ENCODE data around the gene SFXN2. TPM values are rescaled to one million over a fixed set of nuclear protein-coding genes. Genes with fewer than 3 reads are reported as not detected.
"Not testable (repeated sequence)": the region's sequence is repeated elsewhere in the genome, so short reads cannot be mapped to it uniquely, and the experiment has no call there.

SFXN2 gene
- total RNA-seq, 2 experiments from 2014 or later: 6.4 to 7.6 TPM

GRCh38 chr10:102691285-102692066, 23.0 kb upstream of the SFXN2 start:
- no peaks in the 10 kb centered on the region for H3K9me3 ChIP-seq (ENCODE audit: control insufficient read depth in 1 of 2, insufficient read depth in 1 of 2, low read length in 2 of 2)
- H3K27ac ChIP-seq (ENCODE audit: low read depth in 1 of 2, low read length in 2 of 2): no peak overlapping the region
- DNase-seq: no peak
- no peak for ATAC-seq (ENCODE audit: poor library complexity)
- Mint-ChIP-seq H3K27ac (no peak overlapping the region), H3K9me3 (no peaks in the 10 kb centered on the region), H3K4me1 (ENCODE audit: low read depth) (no peaks in the 10 kb centered on the region), H3K36me3 (ENCODE audit: low read depth) (peaks cover 23% of the 10 kb centered on the region), H3K4me3 (no peak overlapping the region), H3K27me3 (no peaks in the 10 kb centered on the region)
- ChIA-PET CTCF (interaction anchor here (1.2 kb wide), 1 partner anchor 17 kb away, joined by 3 read pairs; no protein-coding TSS in a partner anchor), POLR2A (no interaction called here)
- peaks cover 6% of the 10 kb centered on the region for H3K36me3 ChIP-seq (ENCODE audit: insufficient read depth, low read length)
- intact Hi-C loops (cut with DNase I, micrococcal nuclease): no loop called here
- no peaks in the 10 kb centered on the region for H3K27me3 ChIP-seq (ENCODE audit: control insufficient read depth in 1 of 2, insufficient read depth in 2 of 2, low read length in 2 of 2)
- no peak for TF ChIP-seq CTCF (IDR thresholded peaks at IDR 0.05)
- no peaks in the 10 kb centered on the region for H3K4me1 ChIP-seq (ENCODE audit: insufficient read depth, low read length)
- no peak overlapping the region for H3K4me3 ChIP-seq (ENCODE audit: low read length)

GRCh38 chr10:102695401-102695800, 19.0 kb upstream of the SFXN2 start:
- POLR2A ChIA-PET; H3K27ac ChIP-seq (ENCODE audit: low read depth in 1 of 2, low read length in 2 of 2); H3K27me3 ChIP-seq (ENCODE audit: control insufficient read depth in 1 of 2, insufficient read depth in 2 of 2, low read length in 2 of 2); H3K9me3 ChIP-seq (ENCODE audit: control insufficient read depth in 1 of 2, insufficient read depth in 1 of 2, low read length in 2 of 2); intact Hi-C loops (cut with DNase I, micrococcal nuclease); H3K4me3 ChIP-seq (ENCODE audit: low read length); H3K27ac Mint-ChIP-seq; H3K27me3 Mint-ChIP-seq; CTCF ChIA-PET; DNase-seq; H3K4me3 Mint-ChIP-seq; ATAC-seq (ENCODE audit: poor library complexity); H3K9me3 Mint-ChIP-seq; H3K4me1 ChIP-seq (ENCODE audit: insufficient read depth, low read length); H3K4me1 Mint-ChIP-seq (ENCODE audit: low read depth): not testable (repeated sequence)
- peaks cover 52% of the 10 kb centered on the region for H3K36me3 Mint-ChIP-seq (ENCODE audit: low read depth)
- H3K36me3 ChIP-seq (ENCODE audit: insufficient read depth, low read length): peaks cover 34% of the 10 kb centered on the region

GRCh38 chr10:102696736-102697135, 17.7 kb upstream of the SFXN2 start:
- Histone ChIP-seq H3K9me3 (ENCODE audit: control insufficient read depth in 1 of 2, insufficient read depth in 1 of 2, low read length in 2 of 2) (no peaks in the 10 kb centered on the region), H3K27ac (ENCODE audit: low read depth in 1 of 2, low read length in 2 of 2) (no peak overlapping the region), H3K4me3 (ENCODE audit: low read length) (no peak overlapping the region), H3K27me3 (ENCODE audit: control insufficient read depth in 1 of 2, insufficient read depth in 2 of 2, low read length in 2 of 2) (no peaks in the 10 kb centered on the region), H3K4me1 (ENCODE audit: insufficient read depth, low read length) (no peaks in the 10 kb centered on the region), H3K36me3 (ENCODE audit: insufficient read depth, low read length) (peaks cover 34% of the 10 kb centered on the region)
- Mint-ChIP-seq H3K36me3 (ENCODE audit: low read depth) (peaks cover 55% of the 10 kb centered on the region), H3K27me3 (no peaks in the 10 kb centered on the region), H3K4me1 (ENCODE audit: low read depth) (no peaks in the 10 kb centered on the region), H3K4me3 (no peak overlapping the region), H3K9me3 (no peaks in the 10 kb centered on the region), H3K27ac (no peak overlapping the region)
- TF ChIP-seq CTCF (IDR thresholded peaks at IDR 0.05): no peak
- CTCF ChIA-PET: interaction anchor here (1.1 kb wide), 1 partner anchor 17 kb away, joined by 4 read pairs; the partner anchor contains the start of genes ARL3 and SFXN2
- DNase-seq (no peak), ATAC-seq (ENCODE audit: poor library complexity) (no peak)
- intact Hi-C loops (cut with DNase I, micrococcal nuclease): no loop called here
- POLR2A ChIA-PET: interaction anchor here (1.2 kb wide), 1 partner anchor 22 kb away, joined by 4 read pairs; no protein-coding TSS in a partner anchor

Data from CD4-positive, alpha-beta T cell (primary cell).